ENCODE data around the gene ADGRD1. TPM values are rescaled to one million over a fixed set of nuclear protein-coding genes. Genes with fewer than 3 reads are reported as not detected.

ADGRD1 gene
- total and polyA plus RNA-seq, 7 donors: 0.46 to 22.5 (median 7.2) TPM

GRCh38 chr12:131157743-131158142 is 204.0 kb downstream of the ADGRD1 start:
- H3K27ac ChIP-seq: no peak overlapping the region
- no peak for TF ChIP-seq EP300 (IDR thresholded peaks at IDR 0.05)
- TF ChIP-seq POLR2AphosphoS5 (IDR thresholded peaks at IDR 0.05): no peak
- no peak for TF ChIP-seq CTCF (IDR thresholded peaks at IDR 0.05)
- no peak for TF ChIP-seq POLR2A (IDR thresholded peaks at IDR 0.05)
- no peaks in the 10 kb centered on the region for H3K4me1 ChIP-seq
- H3K9me3 ChIP-seq: no peaks in the 10 kb centered on the region
- no peaks in the 10 kb centered on the region for H3K36me3 ChIP-seq
- DNase-seq: no peak
- intact Hi-C loops (cut with DNase I): no loop called here
- H3K27me3 ChIP-seq: peaks cover 0 to under 1% (median 0%) of the 10 kb centered on the region in 3 donors
- 84 to 90% methylated on average over 4 of the region's 4 CpGs for WGBS, 2 donors
- no peak overlapping the region for H3K4me3 ChIP-seq

DNA sequence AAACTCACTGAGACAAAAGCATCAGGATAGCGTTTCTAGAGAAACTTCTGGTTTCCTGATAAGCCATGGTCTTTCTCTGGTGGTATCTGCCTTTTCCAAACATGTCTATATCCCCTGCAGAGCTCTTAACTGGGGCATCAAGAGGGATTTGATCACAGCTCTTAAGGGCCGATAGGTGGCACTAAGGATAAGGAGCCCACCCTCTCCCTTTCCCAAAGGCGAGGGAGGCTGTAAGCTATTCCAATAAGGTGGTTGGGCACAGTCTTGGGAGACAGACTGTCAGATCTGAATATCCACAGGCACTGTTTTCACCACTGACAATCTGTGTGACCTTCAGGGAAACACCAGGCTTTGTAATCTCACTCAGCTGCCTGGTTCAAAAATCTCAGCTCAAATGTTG is 206.0 kb downstream of the ADGRD1 start:
- no peak overlapping the region for H3K27ac ChIP-seq
- H3K4me3 ChIP-seq: no peak overlapping the region
- intact Hi-C loops (cut with DNase I): no loop called here
- 45 to 66% methylated on average over 3 of the region's 3 CpGs for WGBS, 2 donors
- no peaks in the 10 kb centered on the region for H3K4me1 ChIP-seq
- H3K36me3 ChIP-seq: no peaks in the 10 kb centered on the region
- no peaks in the 10 kb centered on the region for H3K9me3 ChIP-seq
- peaks cover 0 to 16% (median 8%) of the 10 kb centered on the region in 3 donors for H3K27me3 ChIP-seq
- no peak for DNase-seq
- TF ChIP-seq POLR2AphosphoS5 (IDR thresholded peaks at IDR 0.05) (no peak), POLR2A (IDR thresholded peaks at IDR 0.05) (no peak), EP300 (IDR thresholded peaks at IDR 0.05) (no peak), CTCF (IDR thresholded peaks at IDR 0.05) (no peak)

DNA sequence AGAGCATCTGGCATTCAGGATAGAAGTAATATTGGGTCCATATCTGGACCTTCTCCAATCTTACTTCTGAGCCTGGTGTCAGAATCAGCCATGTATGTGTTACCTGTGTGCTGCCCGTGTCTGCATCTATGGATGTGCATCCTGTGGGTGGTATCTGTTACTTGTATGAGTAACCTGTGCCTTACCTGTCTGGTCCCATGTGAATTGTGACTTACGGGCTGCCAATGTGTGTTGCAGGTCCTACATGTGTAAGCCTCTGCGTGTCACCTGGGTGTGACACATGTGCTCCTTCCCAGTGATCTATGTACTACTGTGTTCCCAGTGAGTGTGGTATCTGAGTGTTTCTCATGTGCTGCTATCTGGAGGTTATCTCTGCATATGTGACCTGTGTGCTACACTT is 208.4 kb downstream of the ADGRD1 start:
- H3K27me3 ChIP-seq: peaks cover 0 to 22% (median 8%) of the 10 kb centered on the region in 3 donors
- H3K36me3 ChIP-seq: no peaks in the 10 kb centered on the region
- DNase-seq: no peak
- H3K4me3 ChIP-seq: no peak overlapping the region
- H3K4me1 ChIP-seq: no peaks in the 10 kb centered on the region
- no peaks in the 10 kb centered on the region for H3K9me3 ChIP-seq
- TF ChIP-seq EP300 (IDR thresholded peaks at IDR 0.05) (no peak), POLR2AphosphoS5 (IDR thresholded peaks at IDR 0.05) (no peak), POLR2A (IDR thresholded peaks at IDR 0.05) (no peak), CTCF (IDR thresholded peaks at IDR 0.05) (no peak)
- no peak overlapping the region for H3K27ac ChIP-seq
- intact Hi-C loops (cut with DNase I): no loop called here
- WGBS, 2 donors: 81 to 92% methylated on average over 3 of the region's 3 CpGs

- Histone ChIP-seq H3K4me1 (no peaks in the 10 kb centered on the region), H3K9me3 (no peaks in the 10 kb centered on the region), H3K4me3 (no peak overlapping the region), H3K36me3 (no peaks in the 10 kb centered on the region), H3K27ac (no peak overlapping the region), H3K27me3 (peaks cover 0 to 22% (median 8%) of the 10 kb centered on the region in 3 donors)
- intact Hi-C loops (cut with DNase I): no loop called here
- TF ChIP-seq CTCF (IDR thresholded peaks at IDR 0.05) (no peak), POLR2AphosphoS5 (IDR thresholded peaks at IDR 0.05) (no peak), EP300 (IDR thresholded peaks at IDR 0.05) (no peak), POLR2A (IDR thresholded peaks at IDR 0.05) (no peak)
- WGBS, 2 donors: 82 to 90% methylated on average over 46 of the region's 46 CpGs
- no peak for DNase-seq
These were observed 209.6 kb downstream of the ADGRD1 start for GRCh38 chr12:131163189-131163738.
